Fibroblast of mammary gland (primary cell): ENCODE data around the gene GAS2L1.

Source experiments
- DNase-seq: peaks from one replicate; pipeline ENCODE4 v3.0.0-alpha.2; 2010; ENCODE audit warnings: low read depth
- H3K4me3 ChIP-seq: 2 replicates; pipeline ENCODE4 v1.5.1; 2011; ENCODE audit warnings: low read depth, mild to moderate bottlenecking, low read length, moderate library complexity; ENCODE audit not compliant: control insufficient read depth
- CTCF ChIP-seq: conservative IDR thresholded peaks from 2 replicates; pipeline ENCODE4 v1.5.1; 2011; ENCODE audit warnings: low read depth, low read length, inconsistent platforms; ENCODE audit not compliant: control insufficient read depth, insufficient read depth

The GAS2L1 gene

GRCh38 chr22:29302681-29303465 is 3.6 kb upstream of the GAS2L1 start:
- H3K4me3 ChIP-seq: no peak overlapping the region
- no peak for DNase-seq
- TF ChIP-seq CTCF: no peak

- no peak for TF ChIP-seq CTCF
- DNase-seq: no peak
- no peak overlapping the region for H3K4me3 ChIP-seq
Measured at GRCh38 chr22:29305836-29306174, 645 bp upstream of the GAS2L1 start.

- DNase-seq: peak; percentile 56
- TF ChIP-seq CTCF: no peak
- H3K4me3 ChIP-seq: peak overlapping the region; percentile 72
Measured at GRCh38 chr22:29306835-29307595, 565 bp downstream of the GAS2L1 start.

- DNase-seq: no peak
- peak overlapping the region; percentile 72 for H3K4me3 ChIP-seq
- no peak for TF ChIP-seq CTCF
Measured at GRCh38 chr22:29307596-29308147, 1.2 kb downstream of the GAS2L1 start.

GRCh38 chr22:29308148-29308790 is 1.8 kb downstream of the GAS2L1 start:
- no peak for TF ChIP-seq CTCF
- DNase-seq: no peak
- peak overlapping the region; percentile 72 for H3K4me3 ChIP-seq

- TF ChIP-seq CTCF: no peak
- DNase-seq: peak; percentile 64
- no peak overlapping the region for H3K4me3 ChIP-seq
Measured at GRCh38 chr22:29308791-29309262, 2.4 kb downstream of the GAS2L1 start.
